Forelimb muscle (tissue), 1 donor: ENCODE data around the gene CST2. TPM values are rescaled to one million over a fixed set of nuclear protein-coding genes. Genes with fewer than 3 reads are reported as not detected.
A peak's percentile ranks its signal among the peaks of the same experiment; 100 is the strongest.
"Not testable (repeated sequence)": the region's sequence is repeated elsewhere in the genome, so short reads cannot be mapped to it uniquely, and the experiment has no call there.

Experiments
- DNase-seq: peaks from one replicate; pipeline ENCODE4 v3.0.0-alpha.2; 2013; ENCODE audit warnings: low read depth
- polyA plus RNA-seq: library from polyadenylated mRNA; unstranded; fragments of 120-200 nt; gene quantifications from one replicate; pipeline ENCODE4 v1.2.1, GENCODE V29; 2013; ENCODE audit not compliant: insufficient read length

Gene CST2
- polyA plus RNA-seq: not detected

- DNase-seq: no peak
These were observed at the start of gene CST2 for GRCh38 chr20:23826541-23827021. TSS of gene CST2 (minus strand) at chr20:23826729. CDS start at chr20:23826660, 69 bp downstream.

- DNase-seq: no peak
These were observed 49.2 kb upstream of the CST2 start for GRCh38 chr20:23875606-23876237.

GRCh38 chr20:23874747-23875146 lies 48.2 kb upstream of the CST2 start:
- DNase-seq: no peak

GRCh38 chr20:23873370-23874015 lies 47.0 kb upstream of the CST2 start:
- no peak for DNase-seq

GRCh38 chr20:23872065-23872464 lies 45.5 kb upstream of the CST2 start:
- DNase-seq: no peak

GRCh38 chr20:23870461-23870860 lies 43.9 kb upstream of the CST2 start:
- DNase-seq: no peak

GRCh38 chr20:23869520-23869919 lies 43.0 kb upstream of the CST2 start:
- no peak for DNase-seq

- no peak for DNase-seq
These were observed 41.8 kb upstream of the CST2 start for GRCh38 chr20:23868321-23868720.

- DNase-seq: no peak
These were observed 40.7 kb upstream of the CST2 start for GRCh38 chr20:23867152-23867776.

- not testable (repeated sequence) for DNase-seq
These were observed 34.2 kb upstream of the CST2 start for GRCh38 chr20:23860771-23861170.

GRCh38 chr20:23857962-23858595 lies 31.6 kb upstream of the CST2 start:
- DNase-seq: no peak

GRCh38 chr20:23856736-23857135 lies 30.2 kb upstream of the CST2 start:
- no peak for DNase-seq

- no peak for DNase-seq
These were observed 29.7 kb upstream of the CST2 start for GRCh38 chr20:23856226-23856625.

- no peak for DNase-seq
These were observed 15.2 kb upstream of the CST2 start for GRCh38 chr20:23841693-23842092.

GRCh38 chr20:23835716-23836115 lies 9.2 kb upstream of the CST2 start:
- DNase-seq: no peak

GRCh38 chr20:23832775-23833513 lies 6.4 kb upstream of the CST2 start:
- no peak for DNase-seq

GRCh38 chr20:23831961-23832360 lies 5.4 kb upstream of the CST2 start:
- DNase-seq: not testable (repeated sequence)

GRCh38 chr20:23823621-23824324 lies 2.8 kb downstream of the CST2 start:
- DNase-seq: no peak

- peak; percentile 49 for DNase-seq
These were observed 3.4 kb downstream of the CST2 start for GRCh38 chr20:23823111-23823510.

GRCh38 chr20:23820493-23820892 lies 6.0 kb downstream of the CST2 start:
- no peak for DNase-seq

- not testable (repeated sequence) for DNase-seq
These were observed 15.0 kb downstream of the CST2 start for GRCh38 chr20:23811559-23811958.
